GM12878 (cell line): ENCODE data around the gene MEGF11. TPM values are rescaled to one million over a fixed set of nuclear protein-coding genes. Genes with fewer than 3 reads are reported as not detected.

Experiments
- ATAC-seq: fragments of 200-7000 bp; cut with Tn5 transposase; 3 replicates; pipeline ENCODE4 v1.9.1; 2020; ENCODE audit warnings: mild to moderate bottlenecking, moderate library complexity
- BruUV-seq: library from RNA; stranded (reverse); fragments of 400-500 nt; replicated peaks from 2 replicates; lab custom pipeline; 2021; lab: Mats Ljungman, UMichigan
- CTCF ChIA-PET: fragments of 300-600 bp; sonication (Branson Sonifier 250); formaldehyde crosslinking; extraction: SDS; loops from one replicate; lab custom pipeline; 2021; ENCODE audit warnings: inconsistent platforms; lab: Yijun Ruan, JAX
- POLR2A ChIA-PET: fragments of 350-600 bp; formaldehyde crosslinking; extraction: SDS; loops from one replicate; lab custom pipeline; 2021; ENCODE audit warnings: inconsistent platforms; lab: Charles Lee
- RAD21 ChIA-PET: fragments of 300-600 bp; sonication (Branson Sonifier 250); formaldehyde crosslinking; loops from one replicate; lab custom pipeline; 2023; ENCODE audit warnings: antibody characterized with exemption; ENCODE audit not compliant: unreplicated experiment; lab: Charles Lee
- SMC1A ChIA-PET: fragments of 300-600 bp; sonication (Branson Sonifier 250); formaldehyde crosslinking; loops from one replicate; lab custom pipeline; 2023; ENCODE audit not compliant: unreplicated experiment, uncharacterized antibody; lab: Charles Lee
- DNase-seq: peaks from one replicate; pipeline ENCODE4 v3.0.0-alpha.2; 2011; ENCODE audit warnings: low read depth, low spot score
- FAIRE-seq: peaks from 3 replicates; lab custom pipeline; 2011; peaks lifted over from hg19 to GRCh38; lab: Jason Lieb, UNC
- H2AFZ ChIP-seq: 2 replicates; pipeline ENCODE4 v1.6.0; 2011; ENCODE audit warnings: low read depth, low read length, control low read depth; ENCODE audit not compliant: control insufficient read depth
- H3K27ac ChIP-seq: 2 replicates; pipeline ENCODE4 v1.5.1; 2011; ENCODE audit warnings: control low read depth; ENCODE audit not compliant: control insufficient read depth, insufficient read depth
- H3K27me3 ChIP-seq, 2 experiments: replicated peaks in 1 of 2; 2 replicates each; pipeline versions ENCODE4 v1.6.0 to v1.6.1; 2011; ENCODE audit warnings: low read length in 1 of 2; ENCODE audit not compliant: control insufficient read depth in 2 of 2, insufficient read depth in 2 of 2
- H3K36me3 ChIP-seq, 2 experiments: 2 replicates each; pipeline ENCODE4 v1.5.1; 2011; ENCODE audit warnings: low read length in 1 of 2; ENCODE audit not compliant: control insufficient read depth in 2 of 2, insufficient read depth in 2 of 2
- H3K4me1 ChIP-seq: 2 replicates; pipeline ENCODE4 v1.6.1; 2011; ENCODE audit warnings: mild to moderate bottlenecking, low read length, moderate library complexity, mixed read lengths; ENCODE audit not compliant: control insufficient read depth, insufficient read depth
- H3K4me2 ChIP-seq: 2 replicates; pipeline ENCODE4 v1.6.0; 2011; ENCODE audit warnings: control low read depth; ENCODE audit not compliant: control insufficient read depth, insufficient read depth
- H3K4me3 ChIP-seq: fragments of 200-600 bp; sonication (generic); 2 replicates; pipeline ENCODE4 v1.5.1; 2016
- H3K79me2 ChIP-seq: 2 replicates; pipeline ENCODE4 v1.6.0; 2011; ENCODE audit warnings: low read length; ENCODE audit not compliant: control insufficient read depth, insufficient read depth
- H3K9ac ChIP-seq: 2 replicates; pipeline ENCODE4 v1.8.0; 2011; ENCODE audit warnings: low read length, control low read depth, mixed read lengths; ENCODE audit not compliant: control insufficient read depth, insufficient read depth
- H3K9me3 ChIP-seq: replicated peaks from 3 replicates; pipeline ENCODE4 v1.5.1; 2011; ENCODE audit warnings: mild to moderate bottlenecking, low read length; ENCODE audit not compliant: control insufficient read depth, insufficient read depth
- H4K20me1 ChIP-seq: 2 replicates; pipeline ENCODE4 v1.6.0; 2011; ENCODE audit not compliant: control insufficient read depth, insufficient read depth
- ASH2L ChIP-seq: fragments of 300-600, 200-600 bp; sonication (generic); IDR thresholded peaks from 2 replicates; pipeline ENCODE4 v1.6.1; 2017; ENCODE audit warnings: low read depth, mild to moderate bottlenecking, borderline replicate concordance
- ATF2 ChIP-seq: IDR thresholded peaks from 2 replicates; pipeline ENCODE4 v1.6.1; 2012; ENCODE audit warnings: low read length, inconsistent platforms
- CHD4 ChIP-seq: fragments of 200-600 bp; sonication (generic); IDR thresholded peaks from 2 replicates; pipeline ENCODE4 v1.6.1; 2016; ENCODE audit warnings: mild to moderate bottlenecking
- EED ChIP-seq: sonication (generic); IDR thresholded peaks from 2 replicates; pipeline ENCODE4 v1.6.1; 2016; ENCODE audit warnings: antibody characterized with exemption, low read depth
- EGR1 ChIP-seq, 2 experiments: IDR thresholded peaks; 1 replicate in 1 of 2; 2 replicates in 1 of 2; pipeline ENCODE4 v1.6.1; 2011 to 2012; ENCODE audit warnings: low read depth in 2 of 2, low read length in 2 of 2, borderline replicate concordance in 1 of 2, mild to moderate bottlenecking in 1 of 2, moderate library complexity in 1 of 2
- FOS ChIP-seq: IDR thresholded peaks from 3 replicates; pipeline ENCODE4 v1.6.1; 2011; ENCODE audit warnings: borderline replicate concordance; ENCODE audit not compliant: insufficient read length; ENCODE audit errors: extremely low read depth
- MAX ChIP-seq: IDR thresholded peaks from 2 replicates; pipeline ENCODE4 v1.6.1; 2012; ENCODE audit warnings: low read depth, low read length, improper control_type of control experiment
- RAD21 ChIP-seq: IDR thresholded peaks from 2 replicates; pipeline ENCODE4 v1.6.1; 2011; ENCODE audit warnings: mild to moderate bottlenecking, low read depth, low read length, moderate library complexity; ENCODE audit not compliant: insufficient read depth
- RAD51 ChIP-seq: fragments of 450-650 bp; IDR thresholded peaks from 2 replicates; pipeline ENCODE4 v1.6.1; 2016; ENCODE audit warnings: moderate library complexity, mild to moderate bottlenecking, inconsistent platforms
- RBBP5 ChIP-seq: fragments of 200-600 bp; sonication (generic); conservative IDR thresholded peaks from 2 replicates; pipeline ENCODE4 v1.6.1; 2016
- TCF3 ChIP-seq: IDR thresholded peaks from 2 replicates; pipeline ENCODE4 v1.6.1; 2012; ENCODE audit warnings: low read depth, mild to moderate bottlenecking, low read length, borderline replicate concordance; ENCODE audit not compliant: insufficient read depth
- YY1 ChIP-seq: IDR thresholded peaks from 2 replicates; pipeline ENCODE4 v1.6.1; 2011; ENCODE audit warnings: low read depth, mild to moderate bottlenecking, low read length
- ZZZ3 ChIP-seq: IDR thresholded peaks from 2 replicates; pipeline ENCODE4 v1.6.1; 2011; ENCODE audit warnings: low read depth; ENCODE audit not compliant: control insufficient read depth, insufficient read length
- WGBS: methylation state at CpG from one replicate; pipeline ENCODE4 v1.1.6; 2016; ENCODE audit warnings: low lambda C conversion rate; ENCODE audit not compliant: insufficient replicate concordance, insufficient coverage; ENCODE audit errors: missing lambda C conversion rate; 5-methylcytosine and 5-hydroxymethylcytosine counted together
- in situ Hi-C: fragments of 300-500 bp; cut with MboI; formaldehyde crosslinking; loops from 9 replicates; pipeline ENCODE4 v1.14.3; 2018; ENCODE audit warnings: mixed read lengths
- intact Hi-C: fragments of 100-400 bp; cut with micrococcal nuclease; formaldehyde crosslinking; loops from one replicate; pipeline ENCODE4 v1.14.2; 2022; ENCODE audit not compliant: unreplicated experiment
- polyA plus RNA-seq, 11 experiments: library from polyadenylated mRNA; depleted of rRNA in 4 of 11; unstranded in 6 of 11; stranded (reverse) in 5 of 11; fragments of >200 nt; fragmentation: Nextera tagmentation in 4 of 11; fragmentation: Illumina TruSeq in 1 of 11; extraction: Ambion mirVana in 4 of 11; extraction: Trizol in 1 of 11; gene quantifications; 1 replicate in 1 of 11; 2 replicates in 10 of 11; pipeline versions ENCODE4 v1.2.1 to v1.2.3, GENCODE V29; 2011 to 2016; ENCODE audit warnings: inconsistent platforms in 2 of 11, missing spikeins in 2 of 11, low read depth in 1 of 11
- total RNA-seq, 4 experiments: library from RNA; depleted of rRNA in 3 of 4; stranded (reverse); fragments of >200 nt in 3 of 4; fragmentation: Illumina TruSeq in 1 of 4; extraction: Trizol in 1 of 4; gene quantifications; 2 replicates each; pipeline versions ENCODE4 v1.2.1 to v1.2.3, GENCODE V29; 2013 to 2021
- TF ChIP-seq, protein P1 (sequence below): IDR thresholded peaks from 2 replicates; pipeline ENCODE4 v1.6.1; 2011; ENCODE audit warnings: low read depth, mild to moderate bottlenecking, low read length, moderate library complexity, borderline replicate concordance; ENCODE audit errors: extremely low read depth

MEGF11 gene
- total and polyA plus RNA-seq, 10 of the 15 experiments (the other 5 are each of a cell fraction or from before 2014, with no cell fraction given) = 0.03 to 1.7 (median 0.49) TPM

DNA sequence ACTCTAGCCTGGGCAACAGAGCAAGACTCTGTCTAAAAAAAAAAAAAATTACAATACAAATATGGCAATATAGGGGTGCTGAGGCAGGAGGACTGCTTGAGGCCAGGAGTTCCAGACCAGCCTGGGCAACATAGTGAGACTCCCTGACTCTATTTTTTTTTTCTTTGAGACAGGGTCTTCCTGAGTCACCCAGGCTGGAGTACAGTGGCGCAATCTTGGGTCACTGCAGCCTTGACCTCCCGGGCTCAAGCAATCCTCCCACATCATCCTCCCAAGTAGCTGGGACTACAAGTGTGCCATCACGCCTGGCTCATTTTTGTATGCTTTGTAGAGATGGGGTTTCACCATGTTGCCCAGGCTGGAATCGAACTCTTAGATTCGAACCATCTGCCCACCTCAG lies 401.6 kb downstream of the MEGF11 start:
- POLR2A ChIA-PET = interaction anchor here (0.9 to 2.7 kb wide), 2 partner anchors 9 to 18 kb away, joined by 6 to 8 read pairs; no protein-coding TSS in a partner anchor
- in situ Hi-C loops = no loop called here

GRCh38 chr15:65847989-65848388 lies 405.6 kb downstream of the MEGF11 start:
- intact Hi-C loops = no loop called here
- ChIA-PET SMC1A (no interaction called here), RAD21 (no interaction called here), CTCF (interaction anchor here (0.6 to 1.4 kb wide), 4 partner anchors 11 to 321 kb away, joined by 3 to 5 read pairs (median 4); no protein-coding TSS in a partner anchor), POLR2A (no interaction called here)
- H2AFZ ChIP-seq = no peak overlapping the region
- H3K4me2 ChIP-seq = no peak overlapping the region
- H3K27me3 ChIP-seq = no peaks in the 10 kb centered on the region
- H3K79me2 ChIP-seq = no peaks in the 10 kb centered on the region
- H3K9ac ChIP-seq = no peak overlapping the region
- no TSS peak for BruUV-seq
- no peak overlapping the region for H3K4me3 ChIP-seq
- H4K20me1 ChIP-seq = no peaks in the 10 kb centered on the region
- H3K9me3 ChIP-seq = no peaks in the 10 kb centered on the region
- FAIRE-seq (no peak), DNase-seq (no peak), ATAC-seq (no peak)
- H3K4me1 ChIP-seq = no peaks in the 10 kb centered on the region
- in situ Hi-C loops = no loop called here
- no peaks in the 10 kb centered on the region for H3K36me3 ChIP-seq
- H3K27ac ChIP-seq = no peak overlapping the region
- no peak for TF ChIP-seq RAD51
- no peak for TF ChIP-seq ASH2L
- TF ChIP-seq RAD21 = no peak
- no peak for TF ChIP-seq RBBP5
- TF ChIP-seq FOS = no peak
- TF ChIP-seq TCF3 = no peak
- TF ChIP-seq EED = no peak
- no peak for TF ChIP-seq EGR1 (IDR thresholded peaks at IDR 0.05; ENCODE audit: borderline replicate concordance in 1 of 2, low read depth in 2 of 2, low read length in 2 of 2)
- TF ChIP-seq, protein P1, sequence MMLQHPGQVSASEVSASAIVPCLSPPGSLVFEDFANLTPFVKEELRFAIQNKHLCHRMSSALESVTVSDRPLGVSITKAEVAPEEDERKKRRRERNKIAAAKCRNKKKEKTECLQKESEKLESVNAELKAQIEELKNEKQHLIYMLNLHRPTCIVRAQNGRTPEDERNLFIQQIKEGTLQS = no peak
- no peak for TF ChIP-seq YY1
- no peak for TF ChIP-seq ATF2
- no peak for TF ChIP-seq MAX

More for the DNA sequence above, 401.6 kb downstream of the MEGF11 start:
- ATAC-seq (no peak), FAIRE-seq (no peak), DNase-seq (no peak)
- intact Hi-C loops = no loop called here
- Histone ChIP-seq H2AFZ (no peak overlapping the region), H3K79me2 (no peaks in the 10 kb centered on the region), H3K9ac (no peak overlapping the region), H3K36me3 (no peaks in the 10 kb centered on the region), H3K27ac (no peak overlapping the region), H3K4me1 (peaks cover 7% of the 10 kb centered on the region), H4K20me1 (no peaks in the 10 kb centered on the region), H3K4me2 (no peak overlapping the region), H3K27me3 (no peaks in the 10 kb centered on the region), H3K9me3 (no peaks in the 10 kb centered on the region), H3K4me3 (no peak overlapping the region)
- RAD21 ChIA-PET = no interaction called here
- 81% methylated on average over 5 of the region's 5 CpGs for WGBS
- SMC1A ChIA-PET = interaction anchor here (0.6 to 2.0 kb wide), 4 partner anchors 10 to 348 kb away, joined by 3 to 10 read pairs (median 6); no protein-coding TSS in a partner anchor
- no TSS peak for BruUV-seq
- CTCF ChIA-PET = interaction anchor here (0.7 to 2.8 kb wide), 4 partner anchors 11 to 1732 kb away, joined by 3 to 12 read pairs (median 4); no protein-coding TSS in a partner anchor
- no peak for TF ChIP-seq EGR1 (IDR thresholded peaks at IDR 0.05; ENCODE audit: borderline replicate concordance in 1 of 2, low read depth in 2 of 2, low read length in 2 of 2)
- TF ChIP-seq ZZZ3 = no peak
- no peak for TF ChIP-seq CHD4
